HUDEP-2 (cell line): ENCODE measurements around the gene PFN4.
"Not testable (repeated sequence)": the region's sequence is repeated elsewhere in the genome, so short reads cannot be mapped to it uniquely, and the experiment has no call there.

Experiments used
- DNase-seq, 76 experiments: peaks; one replicate each; lab custom pipeline; 2025; ENCODE audit not compliant: unreplicated experiment in 76 of 76; lab: John Stamatoyannopoulos, UW

The PFN4 gene

GRCh38 chr2:24123195-24123921, at the start of gene PFN4, which contains the start of gene FAM228B:
TSS of gene PFN4 (minus strand) at chr2:24123334. CDS start at chr2:24122535, 799 bp downstream.
TSS of gene FAM228B (plus strand) at chr2:24123469. CDS start at chr2:24124362, 893 bp downstream.
- peak in 64 of 76 experiments; percentile 10 to 78 (median 49) for DNase-seq

GRCh38 chr2:24169023-24169422, 45.9 kb upstream of the PFN4 start:
- DNase-seq: no peak

- peak in 42 of 76 experiments; percentile 2 to 58 (median 28) for DNase-seq
Observed at GRCh38 chr2:24164416-24164973, 41.4 kb upstream of the PFN4 start.

GRCh38 chr2:24163601-24164000, 40.5 kb upstream of the PFN4 start:
- DNase-seq: no peak

- no peak for DNase-seq
Observed at GRCh38 chr2:24163186-24163585, 40.1 kb upstream of the PFN4 start.

GRCh38 chr2:24162494-24162893, 39.4 kb upstream of the PFN4 start:
- no peak for DNase-seq

- DNase-seq: no peak
Observed at GRCh38 chr2:24160761-24161160, 37.6 kb upstream of the PFN4 start.

GRCh38 chr2:24159708-24160107, 36.6 kb upstream of the PFN4 start:
- DNase-seq: no peak

GRCh38 chr2:24158131-24158530, 35.0 kb upstream of the PFN4 start:
- DNase-seq: no peak

GRCh38 chr2:24153478-24153877, 30.3 kb upstream of the PFN4 start:
- DNase-seq: no peak

GRCh38 chr2:24152413-24153197, 29.5 kb upstream of the PFN4 start:
- DNase-seq: no peak

GRCh38 chr2:24147364-24147763, 24.2 kb upstream of the PFN4 start:
- no peak for DNase-seq

GRCh38 chr2:24140305-24140704, 17.2 kb upstream of the PFN4 start:
- DNase-seq: not testable (repeated sequence)

- DNase-seq: no peak
Observed at GRCh38 chr2:24132543-24132942, 9.4 kb upstream of the PFN4 start.

- no peak for DNase-seq
Observed at GRCh38 chr2:24125956-24126355, 2.8 kb upstream of the PFN4 start.

GRCh38 chr2:24123922-24124580, 917 bp upstream of the PFN4 start:
- DNase-seq: peak in 9 of 76 experiments; percentile 5 to 29 (median 16)

- no peak for DNase-seq
Observed at GRCh38 chr2:24122366-24123194, 554 bp downstream of the PFN4 start.

GRCh38 chr2:24121469-24121868, 1.7 kb downstream of the PFN4 start:
- no peak for DNase-seq

GRCh38 chr2:24121066-24121465, 2.1 kb downstream of the PFN4 start:
- no peak for DNase-seq

GRCh38 chr2:24117902-24118301, 5.2 kb downstream of the PFN4 start:
- DNase-seq: no peak
